KMS-11 (cell line): ENCODE results near the gene DNAH17.

Source experiments
- H2AFZ ChIP-seq: fragments of 200-600 bp; sonication (generic); 2 replicates; pipeline ENCODE4 v1.6.1; 2016; ENCODE audit warnings: antibody characterized with exemption, mixed run types, low read depth
- H3K27ac ChIP-seq: fragments of 200-600 bp; sonication (generic); 2 replicates; pipeline ENCODE4 v1.6.1; 2016; ENCODE audit warnings: mild to moderate bottlenecking, mixed run types
- H3K27me3 ChIP-seq: fragments of 200-600 bp; sonication (generic); 2 replicates; pipeline ENCODE4 v1.6.1; 2017; ENCODE audit warnings: mild to moderate bottlenecking, low read depth, mixed run types, moderate library complexity; ENCODE audit not compliant: insufficient read depth
- H3K36me3 ChIP-seq: fragments of 200-600 bp; sonication (generic); 2 replicates; pipeline ENCODE4 v1.6.1; 2017; ENCODE audit warnings: mild to moderate bottlenecking, mixed run types; ENCODE audit not compliant: insufficient read depth
- H3K4me1 ChIP-seq: fragments of 200-600 bp; sonication (generic); 2 replicates; pipeline ENCODE4 v1.6.1; 2016; ENCODE audit warnings: mild to moderate bottlenecking, low read depth, mixed run types; ENCODE audit not compliant: poor library complexity, severe bottlenecking
- H3K4me2 ChIP-seq: fragments of 200-600 bp; sonication (generic); 2 replicates; pipeline ENCODE4 v1.7.0; 2016; ENCODE audit warnings: mild to moderate bottlenecking, mixed run types
- H3K4me3 ChIP-seq: fragments of 200-600 bp; sonication (generic); IDR thresholded peaks from 2 replicates; pipeline ENCODE4 v1.6.1; 2017; ENCODE audit warnings: low read depth, low read length, mixed read lengths; ENCODE audit not compliant: insufficient read depth
- H3K79me2 ChIP-seq: fragments of 200-600 bp; sonication (generic); 2 replicates; pipeline ENCODE4 v1.6.1; 2016; ENCODE audit warnings: low read depth, mixed run types; ENCODE audit not compliant: insufficient read depth
- H3K9ac ChIP-seq: fragments of 200-600 bp; sonication (generic); 2 replicates; pipeline ENCODE4 v1.6.1; 2016; ENCODE audit warnings: mild to moderate bottlenecking, mixed run types
- H4K20me1 ChIP-seq: fragments of 200-600 bp; sonication (generic); 2 replicates; pipeline ENCODE4 v1.6.1; 2016; ENCODE audit warnings: mild to moderate bottlenecking, mixed run types; ENCODE audit not compliant: insufficient read depth
- TF ChIP-seq, protein P1 (sequence below): fragments of 200-600 bp; sonication (generic); conservative IDR thresholded peaks from 2 replicates; pipeline ENCODE4 v1.6.1; 2017; ENCODE audit warnings: low read depth, mild to moderate bottlenecking, antibody characterized with exemption, low read length, moderate library complexity, mixed read lengths

DNAH17 gene

DNA sequence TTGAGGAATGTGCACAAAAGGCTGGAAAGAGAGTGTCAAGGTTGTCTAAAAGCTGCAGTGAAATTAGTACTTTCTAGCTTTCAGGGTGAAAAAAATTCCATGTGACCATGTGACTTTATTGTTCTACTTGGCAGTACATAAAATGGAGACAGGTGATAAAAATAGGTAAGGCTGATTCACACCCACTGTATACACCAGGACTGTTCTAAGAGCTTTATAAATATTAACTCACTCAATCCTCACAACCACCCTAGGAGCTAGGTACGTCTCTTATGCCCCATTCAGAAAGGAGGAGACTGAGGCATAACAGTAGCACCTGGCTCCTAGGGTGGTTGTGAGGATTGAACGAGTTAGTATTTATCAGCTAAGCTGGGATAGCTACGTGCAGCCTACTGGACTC, 28.2 kb upstream of the DNAH17 start:
- Histone ChIP-seq H3K79me2 (no peaks in the 10 kb centered on the region), H4K20me1 (no peaks in the 10 kb centered on the region), H3K4me1 (no peaks in the 10 kb centered on the region), H3K36me3 (no peaks in the 10 kb centered on the region), H3K4me3 (no peak overlapping the region), H2AFZ (no peak overlapping the region), H3K9ac (no peak overlapping the region), H3K4me2 (no peak overlapping the region), H3K27ac (no peak overlapping the region), H3K27me3 (peaks cover 58% of the 10 kb centered on the region)
- TF ChIP-seq, protein P1, sequence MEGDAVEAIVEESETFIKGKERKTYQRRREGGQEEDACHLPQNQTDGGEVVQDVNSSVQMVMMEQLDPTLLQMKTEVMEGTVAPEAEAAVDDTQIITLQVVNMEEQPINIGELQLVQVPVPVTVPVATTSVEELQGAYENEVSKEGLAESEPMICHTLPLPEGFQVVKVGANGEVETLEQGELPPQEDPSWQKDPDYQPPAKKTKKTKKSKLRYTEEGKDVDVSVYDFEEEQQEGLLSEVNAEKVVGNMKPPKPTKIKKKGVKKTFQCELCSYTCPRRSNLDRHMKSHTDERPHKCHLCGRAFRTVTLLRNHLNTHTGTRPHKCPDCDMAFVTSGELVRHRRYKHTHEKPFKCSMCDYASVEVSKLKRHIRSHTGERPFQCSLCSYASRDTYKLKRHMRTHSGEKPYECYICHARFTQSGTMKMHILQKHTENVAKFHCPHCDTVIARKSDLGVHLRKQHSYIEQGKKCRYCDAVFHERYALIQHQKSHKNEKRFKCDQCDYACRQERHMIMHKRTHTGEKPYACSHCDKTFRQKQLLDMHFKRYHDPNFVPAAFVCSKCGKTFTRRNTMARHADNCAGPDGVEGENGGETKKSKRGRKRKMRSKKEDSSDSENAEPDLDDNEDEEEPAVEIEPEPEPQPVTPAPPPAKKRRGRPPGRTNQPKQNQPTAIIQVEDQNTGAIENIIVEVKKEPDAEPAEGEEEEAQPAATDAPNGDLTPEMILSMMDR = no peak

DNA sequence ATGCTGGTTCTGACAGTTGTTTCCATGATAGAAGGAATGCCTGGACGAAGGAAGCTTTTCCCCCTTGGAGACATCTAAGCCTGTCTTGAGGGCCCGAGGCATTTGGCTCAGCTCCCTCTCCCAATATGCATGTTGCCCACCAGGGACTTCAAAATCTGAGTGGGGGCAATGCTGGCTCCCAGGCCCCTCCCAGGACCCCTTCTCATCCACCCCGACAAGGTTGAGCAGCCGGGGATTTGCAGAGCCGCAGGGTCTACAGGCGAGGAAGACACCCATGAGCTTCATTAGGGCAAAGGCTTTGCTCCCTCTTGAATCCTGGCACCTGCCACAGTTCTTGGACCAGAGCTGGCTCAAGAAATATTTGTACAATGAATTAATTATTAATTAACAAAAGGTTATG, 25.1 kb upstream of the DNAH17 start:
- TF ChIP-seq, protein P1 = no peak
- no peaks in the 10 kb centered on the region for H4K20me1 ChIP-seq
- H3K79me2 ChIP-seq = no peaks in the 10 kb centered on the region
- peaks cover 61% of the 10 kb centered on the region for H3K27me3 ChIP-seq
- no peak overlapping the region for H3K4me3 ChIP-seq
- no peak overlapping the region for H3K27ac ChIP-seq
- no peak overlapping the region for H2AFZ ChIP-seq
- H3K4me2 ChIP-seq = no peak overlapping the region
- H3K36me3 ChIP-seq = no peaks in the 10 kb centered on the region
- H3K9ac ChIP-seq = no peak overlapping the region
- no peaks in the 10 kb centered on the region for H3K4me1 ChIP-seq

DNA sequence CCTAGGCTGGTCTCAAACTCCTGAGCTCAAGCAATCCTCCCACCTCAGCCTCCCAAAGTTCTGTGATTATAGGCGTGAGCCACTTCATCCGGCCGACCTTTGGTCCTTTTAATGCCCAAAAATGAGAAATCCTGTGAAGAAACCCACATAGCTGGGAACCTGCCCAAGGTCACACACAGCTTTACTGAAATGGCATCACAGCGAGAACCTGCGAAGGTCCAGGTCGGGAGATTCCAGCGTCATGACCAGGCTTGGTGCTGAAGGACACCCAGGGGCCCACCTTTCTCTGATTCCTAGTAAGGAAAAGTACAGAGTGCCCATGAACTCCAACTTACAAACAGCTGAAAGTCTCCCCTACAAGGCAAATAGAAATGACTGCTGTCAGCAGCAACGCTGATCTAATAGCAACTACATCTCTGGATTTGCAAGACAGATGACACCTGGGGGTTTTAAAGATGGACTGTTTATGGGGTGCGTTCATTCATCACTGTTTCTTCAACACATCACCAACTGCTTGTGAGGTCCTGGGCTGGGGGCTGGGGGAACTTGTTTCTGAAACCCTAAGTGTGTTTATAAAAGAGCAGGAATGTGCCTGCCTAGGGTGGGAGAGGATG, 24.5 kb upstream of the DNAH17 start:
- no peak overlapping the region for H3K4me3 ChIP-seq
- no peaks in the 10 kb centered on the region for H3K4me1 ChIP-seq
- peaks cover 67% of the 10 kb centered on the region for H3K27me3 ChIP-seq
- no peak overlapping the region for H3K4me2 ChIP-seq
- TF ChIP-seq, protein P1 = no peak
- H3K9ac ChIP-seq = no peak overlapping the region
- no peak overlapping the region for H2AFZ ChIP-seq
- no peaks in the 10 kb centered on the region for H3K36me3 ChIP-seq
- no peak overlapping the region for H3K27ac ChIP-seq
- H3K79me2 ChIP-seq = no peaks in the 10 kb centered on the region
- H4K20me1 ChIP-seq = no peaks in the 10 kb centered on the region

DNA sequence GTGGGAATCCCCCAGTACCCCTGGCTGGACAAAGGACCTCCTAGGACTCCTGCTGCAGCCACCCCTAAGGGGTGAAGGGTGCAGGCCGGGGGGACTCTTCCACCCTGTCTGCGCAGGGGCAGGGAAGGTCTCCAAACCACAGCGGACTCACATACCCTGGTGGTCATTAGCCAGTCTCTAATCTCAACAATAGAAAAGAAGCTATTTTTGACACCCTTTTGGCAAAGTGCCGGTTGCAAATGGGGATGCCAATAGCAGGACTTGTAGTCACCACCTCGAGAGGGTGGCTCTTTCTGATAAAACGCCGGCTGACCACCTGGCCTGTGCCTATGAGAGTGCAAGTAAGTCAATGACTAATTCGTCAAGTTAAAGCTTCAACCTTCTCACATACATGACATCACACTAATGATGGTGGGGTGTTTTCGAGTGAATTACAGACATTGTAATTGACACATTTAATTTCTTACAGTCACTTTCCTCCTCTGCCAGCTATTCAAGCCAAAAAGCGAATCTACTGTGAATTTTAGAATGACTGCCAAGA, 23.1 kb upstream of the DNAH17 start:
- H3K4me3 ChIP-seq = no peak overlapping the region
- H2AFZ ChIP-seq = no peak overlapping the region
- no peaks in the 10 kb centered on the region for H3K4me1 ChIP-seq
- H3K9ac ChIP-seq = no peak overlapping the region
- H3K4me2 ChIP-seq = no peak overlapping the region
- TF ChIP-seq, protein P1 = no peak
- peaks cover 77% of the 10 kb centered on the region for H3K27me3 ChIP-seq
- H3K27ac ChIP-seq = no peak overlapping the region
- H4K20me1 ChIP-seq = no peaks in the 10 kb centered on the region
- H3K36me3 ChIP-seq = no peaks in the 10 kb centered on the region
- H3K79me2 ChIP-seq = no peaks in the 10 kb centered on the region
